ENCODE results near the gene TAF13. TPM values are rescaled to one million over a fixed set of nuclear protein-coding genes. Genes with fewer than 3 reads are reported as not detected.
"Not testable (repeated sequence)": the region's sequence is repeated elsewhere in the genome, so short reads cannot be mapped to it uniquely, and the experiment has no call there.

Gene TAF13
- total RNA-seq, 1 donor from 2014 or later = 47.7 TPM

DNA sequence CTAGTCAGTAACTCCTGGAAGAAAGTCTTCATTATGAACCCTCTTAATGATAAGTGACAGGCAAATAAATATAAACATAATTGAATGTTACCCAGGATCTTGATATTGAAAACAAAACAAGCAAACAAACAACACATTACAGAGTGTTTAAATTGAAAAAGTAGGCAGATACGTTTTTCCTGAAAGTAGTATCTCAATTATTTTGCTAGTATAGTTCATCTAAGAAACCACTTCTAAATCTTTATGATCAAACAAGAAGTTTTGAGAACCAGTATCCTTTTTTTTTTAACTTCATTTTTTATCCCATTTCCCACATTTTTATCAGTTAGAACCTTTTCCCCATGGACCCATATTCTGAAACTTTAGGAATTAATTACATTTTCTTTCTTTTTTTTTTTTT lies 30.2 kb downstream of the TAF13 start:
- no peak for ATAC-seq

DNA sequence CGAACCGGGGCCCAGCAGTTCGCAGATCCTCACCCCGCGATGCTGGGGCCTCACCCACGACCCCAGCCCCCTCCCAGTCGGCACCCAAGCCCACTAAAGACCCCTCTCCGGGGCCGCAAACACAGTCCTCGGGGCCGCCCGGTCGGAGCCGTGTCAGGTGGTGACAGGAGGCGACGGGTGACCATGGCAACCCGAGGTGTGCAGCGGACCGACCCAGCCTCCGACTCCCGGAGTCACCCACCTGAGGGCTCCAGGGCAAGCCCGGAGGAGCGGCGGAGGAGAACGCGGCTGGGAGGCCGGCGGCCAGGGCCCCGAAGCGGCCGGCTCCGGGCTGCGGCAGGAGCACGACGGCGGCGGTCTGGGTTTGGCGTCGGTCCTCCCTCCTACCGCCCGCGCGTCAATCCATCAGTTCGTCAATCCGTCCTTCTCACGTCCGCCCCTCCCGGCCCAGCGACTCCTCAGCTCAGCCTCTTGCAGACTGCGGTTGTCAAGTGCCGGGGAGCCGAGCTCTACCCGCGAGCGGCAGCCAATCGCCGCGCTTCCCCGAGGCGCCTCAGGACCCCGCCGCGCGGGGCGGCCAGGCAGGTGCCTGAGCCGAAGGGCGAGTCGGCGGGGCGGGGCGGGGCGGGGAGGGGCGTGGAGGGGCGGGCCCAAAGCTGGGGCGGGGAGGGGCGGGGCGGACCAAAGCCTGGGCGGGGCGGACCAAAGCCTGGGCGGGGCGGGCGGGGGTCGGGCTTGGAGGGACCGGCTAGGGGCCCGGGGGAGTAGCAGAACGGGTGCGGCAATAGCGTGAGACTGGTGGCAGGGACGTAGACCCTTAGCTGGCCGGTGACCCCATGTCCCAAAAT lies 34.0 kb downstream of the TAF13 start, which contains the start of gene WDR47:
Gene WDR47 (minus strand): TSS at position 482 of the 848 bp plus-strand sequence. CDS start 18,590 bp downstream, outside the sequence.
- peak; percentile 98 for ATAC-seq

DNA sequence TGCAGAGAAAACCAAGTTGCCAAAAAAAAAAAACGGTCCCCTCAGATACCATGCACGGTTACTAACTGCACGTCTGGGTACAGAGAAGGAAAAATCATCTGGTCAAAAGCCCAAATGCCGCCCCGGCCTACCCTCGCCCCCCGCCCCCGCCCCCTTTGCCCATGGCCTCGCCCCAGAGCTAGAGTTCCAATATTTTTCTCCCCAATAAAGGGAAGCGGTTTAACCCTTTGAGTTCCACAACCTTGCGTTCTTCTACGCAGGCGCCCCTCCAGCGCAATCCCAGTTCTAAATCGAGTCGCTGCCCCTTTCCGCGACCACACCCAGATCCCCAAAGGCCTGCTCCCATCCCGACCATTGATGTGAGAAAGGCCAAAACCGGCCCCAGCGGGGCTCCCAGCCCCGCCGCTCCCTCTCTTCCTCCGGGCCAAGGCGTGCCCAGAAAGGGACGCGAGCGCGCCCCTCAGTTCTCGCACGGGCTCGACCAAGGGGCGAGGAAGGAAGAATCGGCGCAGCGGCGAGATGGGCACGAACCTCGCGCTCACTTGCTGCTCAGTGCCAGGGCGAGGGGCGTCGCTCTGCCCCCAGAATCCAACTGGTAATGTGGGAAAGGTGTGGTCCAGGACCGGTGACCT lies 34.7 kb downstream of the TAF13 start:
- peak; percentile 25 for ATAC-seq

DNA sequence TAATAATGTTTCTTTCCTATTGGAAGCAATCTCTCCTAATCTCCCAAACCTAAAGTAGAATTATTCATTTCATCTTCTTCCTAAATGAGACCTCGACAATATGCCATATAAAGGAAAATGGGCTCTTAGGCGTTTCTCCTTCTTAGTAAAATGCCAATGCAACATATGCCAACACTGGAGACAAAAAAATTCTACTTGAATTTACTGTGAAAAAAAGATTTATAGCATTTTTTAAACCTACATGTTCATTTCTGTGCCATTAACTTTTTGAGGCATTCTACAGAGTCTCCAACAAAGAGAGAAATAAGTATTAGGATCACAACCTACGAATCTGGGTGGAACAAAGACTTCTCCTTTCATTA lies 35.2 kb downstream of the TAF13 start:
- ATAC-seq = no peak

DNA sequence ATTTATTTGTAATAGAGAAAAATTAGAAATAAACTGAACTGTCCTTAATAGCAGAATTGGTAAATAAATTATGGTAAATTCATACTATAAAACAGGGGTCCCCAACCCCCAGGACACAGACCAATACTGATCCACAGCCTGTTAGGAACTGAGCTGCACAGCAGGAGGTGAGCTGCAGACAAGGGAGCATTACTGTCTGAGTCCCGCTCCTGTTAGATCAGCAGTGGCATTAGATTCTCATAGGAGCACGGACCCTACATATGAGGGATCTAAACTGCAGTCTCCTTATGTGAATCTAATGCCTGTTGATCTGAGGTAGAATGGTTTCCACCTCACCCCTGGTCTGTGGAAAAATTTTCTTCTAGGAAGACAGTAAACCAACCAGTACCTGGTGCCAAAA lies 41.4 kb downstream of the TAF13 start:
- ATAC-seq = no peak

DNA sequence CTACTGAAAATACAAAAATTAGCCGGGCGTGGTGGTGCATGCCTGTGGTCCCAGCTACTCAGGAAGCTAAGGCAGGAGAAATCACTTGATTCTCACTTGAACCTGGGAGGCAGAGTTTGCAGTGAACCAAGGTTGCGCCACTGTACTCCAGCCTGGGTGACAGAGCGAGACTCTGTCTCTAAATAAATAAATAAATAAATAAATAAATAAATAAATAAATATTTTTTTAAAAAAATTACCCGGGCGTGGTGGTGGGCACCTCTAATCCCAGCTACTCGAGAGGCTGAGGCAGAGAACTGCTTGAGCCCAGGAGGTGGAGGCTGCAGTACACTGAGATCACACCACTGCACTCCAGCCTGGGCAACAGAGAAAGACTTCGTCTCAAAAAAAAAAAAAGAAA lies 46.3 kb downstream of the TAF13 start:
- ATAC-seq = not testable (repeated sequence)

DNA sequence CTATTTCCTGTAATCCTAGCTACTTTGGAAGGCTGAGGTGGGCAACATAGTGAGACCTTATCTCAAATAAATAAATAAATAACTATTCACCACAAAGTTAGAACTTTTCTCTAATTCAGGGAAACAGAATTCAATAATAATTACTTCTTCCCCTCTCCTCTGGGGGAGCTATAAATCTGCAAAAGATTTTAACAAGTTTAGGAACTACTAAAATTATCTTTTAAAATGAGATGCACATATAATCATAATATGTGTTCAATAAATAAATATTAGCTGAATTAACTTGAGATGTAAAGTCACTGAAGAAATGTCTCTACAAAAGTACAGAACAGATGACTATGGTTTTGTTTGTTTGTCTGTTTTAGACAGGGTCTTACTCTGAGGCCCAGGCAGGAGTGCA lies 48.0 kb downstream of the TAF13 start:
- ATAC-seq = no peak

DNA sequence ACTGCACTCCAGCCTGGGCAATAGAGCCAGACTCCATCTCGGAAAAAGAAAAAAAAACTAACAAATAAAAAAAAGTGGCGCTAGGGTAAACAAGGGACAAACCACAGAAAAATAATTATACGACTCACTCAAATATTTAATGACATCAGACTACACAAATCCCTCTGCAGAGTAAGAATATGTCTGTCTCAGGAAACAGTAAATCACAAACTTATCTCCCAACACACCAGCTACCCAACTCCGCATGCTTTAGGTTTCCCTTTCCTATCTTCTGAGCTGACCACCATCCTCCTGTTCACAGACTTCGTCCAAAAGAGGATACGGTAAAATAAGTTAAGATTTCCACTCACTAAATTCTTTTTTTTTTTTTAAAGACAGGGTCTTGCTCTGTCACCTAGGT lies 50.1 kb downstream of the TAF13 start:
- ATAC-seq = no peak

DNA sequence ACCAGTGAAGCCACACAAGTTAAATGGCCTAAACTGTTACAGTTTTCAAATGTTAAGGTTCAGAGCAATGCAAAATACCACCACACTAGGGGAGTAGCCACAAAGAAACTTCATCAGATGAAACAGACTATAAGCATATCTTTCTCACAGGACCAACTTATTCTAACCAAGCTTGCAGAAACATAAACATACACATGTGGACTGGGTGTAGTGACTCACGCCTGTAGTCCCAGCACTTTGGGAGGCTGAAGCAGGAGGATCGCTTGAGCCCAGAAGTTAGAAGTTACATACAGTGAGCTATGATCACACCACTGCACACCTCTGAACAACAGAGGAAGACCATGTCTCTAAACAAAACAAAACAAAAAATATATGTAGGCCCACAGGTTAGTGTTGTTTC lies 51.2 kb downstream of the TAF13 start:
- ATAC-seq = no peak

DNA sequence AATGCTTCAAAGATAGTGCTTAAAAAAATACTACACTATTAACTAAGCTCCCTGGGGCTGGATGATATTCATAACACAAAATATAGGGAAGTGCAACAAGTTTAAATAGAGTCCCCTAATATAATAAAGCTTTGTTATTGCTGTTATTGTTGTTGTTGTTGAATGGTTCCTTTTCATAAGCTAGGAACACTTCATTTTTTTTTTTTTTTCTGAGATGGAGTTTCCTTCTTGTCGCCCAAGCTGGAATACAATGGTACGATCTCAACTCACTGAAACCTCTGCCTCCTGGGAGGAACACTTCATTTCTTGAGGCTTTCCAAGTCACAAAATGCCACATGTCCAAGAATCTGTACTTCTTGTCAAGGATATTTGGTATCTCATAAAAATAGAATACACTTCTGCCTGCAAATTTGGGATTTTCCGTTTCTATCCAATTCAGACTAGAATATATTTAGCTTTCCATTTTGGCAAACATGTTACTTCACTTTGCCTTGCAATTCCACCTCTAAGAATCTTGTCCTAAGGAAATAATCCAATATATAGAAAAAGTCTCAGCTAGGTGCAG lies 55.0 kb downstream of the TAF13 start:
- no peak for ATAC-seq

DNA sequence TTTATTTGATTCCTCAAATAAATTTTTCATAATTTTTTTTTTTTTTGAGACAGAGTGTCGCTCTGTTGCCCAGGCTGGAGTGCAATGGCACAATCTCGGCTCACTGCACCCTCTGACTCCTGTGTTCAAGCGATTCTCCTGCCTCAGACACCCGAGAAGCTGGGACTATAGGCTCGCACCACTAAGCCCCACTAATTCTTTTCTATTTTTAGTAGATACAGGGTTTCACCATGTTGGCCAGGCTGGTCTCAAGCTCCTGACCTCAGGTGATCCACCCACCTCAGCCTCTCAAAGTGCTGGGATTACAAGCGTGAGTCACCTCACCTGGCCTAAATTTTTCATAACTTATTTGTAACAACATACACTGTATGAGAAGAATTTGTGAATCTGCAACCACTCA lies 58.1 kb downstream of the TAF13 start:
- not testable (repeated sequence) for ATAC-seq

DNA sequence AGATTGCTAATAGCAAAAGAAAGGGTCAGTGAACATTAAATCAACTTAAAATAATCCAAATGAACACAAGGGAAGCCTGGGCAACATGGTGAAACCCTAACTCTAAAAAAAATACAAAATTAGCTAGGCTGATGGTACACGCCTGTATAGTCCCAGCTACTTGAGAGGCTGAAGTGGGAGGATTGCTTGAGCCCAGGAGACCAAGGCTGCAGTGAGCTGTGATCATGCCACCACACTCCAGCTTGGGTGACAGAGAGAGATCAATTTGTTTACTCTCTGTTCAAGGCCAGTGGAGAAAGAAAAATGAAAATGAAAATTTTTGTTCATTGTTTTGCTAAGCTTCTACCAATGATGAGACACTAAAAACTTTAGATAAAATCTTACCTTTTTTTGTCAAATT lies 58.7 kb downstream of the TAF13 start:
- no peak for ATAC-seq

Other genes with a start within 250 kb of the TAF13 start
- gene AKNAD1, start 218.9 kb downstream of the TAF13 start, total RNA-seq = 1.00 TPM
- gene GPSM2, start 199.0 kb downstream of the TAF13 start, total RNA-seq = 54.5 TPM
- gene CLCC1, start 112.5 kb downstream of the TAF13 start, total RNA-seq = 10.3 TPM
- 20.9 TPM for gene WDR47, start 33.9 kb downstream of the TAF13 start, total RNA-seq
- 28.9 TPM for gene TMEM167B, start 14.8 kb upstream of the TAF13 start, total RNA-seq
- 1.9 TPM for gene ELAPOR1, start 38.1 kb upstream of the TAF13 start, total RNA-seq
- gene SARS1, start 137.9 kb upstream of the TAF13 start, total RNA-seq = 154 TPM
- 41.6 TPM for gene CELSR2, start 173.5 kb upstream of the TAF13 start, total RNA-seq
- gene PSRC1, start 207.1 kb upstream of the TAF13 start, total RNA-seq = 10.9 TPM
- 0.76 TPM for gene MYBPHL, start 231.0 kb upstream of the TAF13 start, total RNA-seq